ENCODE data around the gene ITGB1.
A peak's percentile ranks its signal among the peaks of the same experiment; 100 is the strongest.
"Not testable (repeated sequence)": the region's sequence is repeated elsewhere in the genome, so short reads cannot be mapped to it uniquely, and the experiment has no call there.

The ITGB1 gene

GRCh38 chr10:32941357-32941756 is 16.7 kb downstream of the ITGB1 start:
- H3K27me3 Mint-ChIP-seq = no peaks in the 10 kb centered on the region
- H3K27ac Mint-ChIP-seq = no peak overlapping the region
- no peaks in the 10 kb centered on the region for H3K9me3 Mint-ChIP-seq
- peaks cover 1% of the 10 kb centered on the region for H3K36me3 Mint-ChIP-seq (ENCODE audit: low read depth)
- no peak for DNase-seq
- ATAC-seq = no peak
- H3K4me3 Mint-ChIP-seq = no peak overlapping the region
- peaks cover 50% of the 10 kb centered on the region for H3K4me1 Mint-ChIP-seq

GRCh38 chr10:32940321-32941301 is 17.4 kb downstream of the ITGB1 start:
- Mint-ChIP-seq H3K27ac (no peak overlapping the region), H3K4me3 (no peak overlapping the region), H3K27me3 (no peaks in the 10 kb centered on the region), H3K9me3 (no peaks in the 10 kb centered on the region), H3K4me1 (peaks cover 50% of the 10 kb centered on the region), H3K36me3 (ENCODE audit: low read depth) (peaks cover 3% of the 10 kb centered on the region)
- ATAC-seq (no peak), DNase-seq (no peak)

GRCh38 chr10:32939296-32940111 is 18.5 kb downstream of the ITGB1 start:
- DNase-seq (no peak), ATAC-seq (peak; percentile 30)
- H3K4me3 Mint-ChIP-seq = no peak overlapping the region
- H3K9me3 Mint-ChIP-seq = no peaks in the 10 kb centered on the region
- no peaks in the 10 kb centered on the region for H3K27me3 Mint-ChIP-seq
- H3K36me3 Mint-ChIP-seq (ENCODE audit: low read depth) = peaks cover 12% of the 10 kb centered on the region
- no peak overlapping the region for H3K27ac Mint-ChIP-seq
- H3K4me1 Mint-ChIP-seq = peaks cover 45% of the 10 kb centered on the region

GRCh38 chr10:32938554-32939061 is 19.4 kb downstream of the ITGB1 start:
- Mint-ChIP-seq H3K9me3 (no peaks in the 10 kb centered on the region), H3K4me3 (no peak overlapping the region), H3K27me3 (no peaks in the 10 kb centered on the region), H3K27ac (peak overlapping the region; percentile 55), H3K4me1 (peaks cover 40% of the 10 kb centered on the region), H3K36me3 (ENCODE audit: low read depth) (peaks cover 12% of the 10 kb centered on the region)
- DNase-seq (no peak), ATAC-seq (no peak)

- H3K27me3 Mint-ChIP-seq = no peaks in the 10 kb centered on the region
- DNase-seq (no peak), ATAC-seq (no peak)
- peaks cover 36% of the 10 kb centered on the region for H3K4me1 Mint-ChIP-seq
- H3K4me3 Mint-ChIP-seq = no peak overlapping the region
- H3K36me3 Mint-ChIP-seq (ENCODE audit: low read depth) = peaks cover 14% of the 10 kb centered on the region
- peak overlapping the region; percentile 55 for H3K27ac Mint-ChIP-seq
- no peaks in the 10 kb centered on the region for H3K9me3 Mint-ChIP-seq
Observed at GRCh38 chr10:32937911-32938424, 20.1 kb downstream of the ITGB1 start.

- H3K36me3 Mint-ChIP-seq (ENCODE audit: low read depth) = peaks cover 38% of the 10 kb centered on the region
- no peak for DNase-seq
- peaks cover 16% of the 10 kb centered on the region for H3K4me1 Mint-ChIP-seq
- ATAC-seq = no peak
- no peaks in the 10 kb centered on the region for H3K9me3 Mint-ChIP-seq
- no peaks in the 10 kb centered on the region for H3K27me3 Mint-ChIP-seq
- H3K4me3 Mint-ChIP-seq = no peak overlapping the region
- no peak overlapping the region for H3K27ac Mint-ChIP-seq
Observed at GRCh38 chr10:32932225-32932729, 25.8 kb downstream of the ITGB1 start.

GRCh38 chr10:32931593-32931992 is 26.4 kb downstream of the ITGB1 start:
- Mint-ChIP-seq H3K27ac (no peak overlapping the region), H3K4me3 (no peak overlapping the region), H3K36me3 (ENCODE audit: low read depth) (peaks cover 45% of the 10 kb centered on the region)

GRCh38 chr10:32930036-32930435 is 28.0 kb downstream of the ITGB1 start:
- Mint-ChIP-seq H3K4me1 (peaks cover 19% of the 10 kb centered on the region), H3K27me3 (no peaks in the 10 kb centered on the region), H3K27ac (no peak overlapping the region), H3K4me3 (no peak overlapping the region), H3K36me3 (ENCODE audit: low read depth) (peaks cover 50% of the 10 kb centered on the region), H3K9me3 (no peaks in the 10 kb centered on the region)
- ATAC-seq = no peak
- DNase-seq = no peak

More at GRCh38 chr10:32931593-32931992, 26.4 kb downstream of the ITGB1 start:
- ATAC-seq (no peak), DNase-seq (no peak)
- H3K4me1 Mint-ChIP-seq = peaks cover 16% of the 10 kb centered on the region
- H3K9me3 Mint-ChIP-seq = no peaks in the 10 kb centered on the region
- H3K27me3 Mint-ChIP-seq = no peaks in the 10 kb centered on the region

- H3K4me3 Mint-ChIP-seq = no peak overlapping the region
- no peak for DNase-seq
- H3K27ac Mint-ChIP-seq = no peak overlapping the region
- H3K27me3 Mint-ChIP-seq = no peaks in the 10 kb centered on the region
- peaks cover 46% of the 10 kb centered on the region for H3K36me3 Mint-ChIP-seq (ENCODE audit: low read depth)
- H3K4me1 Mint-ChIP-seq = peaks cover 19% of the 10 kb centered on the region
- ATAC-seq = no peak
- H3K9me3 Mint-ChIP-seq = no peaks in the 10 kb centered on the region
Observed at GRCh38 chr10:32929634-32930033, 28.4 kb downstream of the ITGB1 start.

GRCh38 chr10:32927750-32928149 is 30.3 kb downstream of the ITGB1 start:
- no peak overlapping the region for H3K27ac Mint-ChIP-seq
- H3K9me3 Mint-ChIP-seq = no peaks in the 10 kb centered on the region
- peaks cover 31% of the 10 kb centered on the region for H3K4me1 Mint-ChIP-seq
- DNase-seq = no peak
- H3K36me3 Mint-ChIP-seq (ENCODE audit: low read depth) = peaks cover 46% of the 10 kb centered on the region
- no peaks in the 10 kb centered on the region for H3K27me3 Mint-ChIP-seq
- ATAC-seq = no peak
- H3K4me3 Mint-ChIP-seq = no peak overlapping the region

- no peaks in the 10 kb centered on the region for H3K27me3 Mint-ChIP-seq
- no peak overlapping the region for H3K4me3 Mint-ChIP-seq
- peaks cover 58% of the 10 kb centered on the region for H3K36me3 Mint-ChIP-seq (ENCODE audit: low read depth)
- ATAC-seq (no peak), DNase-seq (no peak)
- H3K9me3 Mint-ChIP-seq = no peaks in the 10 kb centered on the region
- peak overlapping the region; percentile 7 for H3K27ac Mint-ChIP-seq
- peaks cover 34% of the 10 kb centered on the region for H3K4me1 Mint-ChIP-seq
Observed at GRCh38 chr10:32923849-32924248, 34.2 kb downstream of the ITGB1 start.

- Mint-ChIP-seq H3K27me3 (no peaks in the 10 kb centered on the region), H3K4me3 (no peak overlapping the region), H3K4me1 (peaks cover 30% of the 10 kb centered on the region), H3K36me3 (ENCODE audit: low read depth) (peaks cover 59% of the 10 kb centered on the region), H3K9me3 (peaks cover 4% of the 10 kb centered on the region), H3K27ac (no peak overlapping the region)
- no peak for DNase-seq
- no peak for ATAC-seq
Observed at GRCh38 chr10:32923134-32923533, 34.9 kb downstream of the ITGB1 start.

- H3K36me3 Mint-ChIP-seq (ENCODE audit: low read depth) = peaks cover 60% of the 10 kb centered on the region
- ATAC-seq = no peak
Observed at GRCh38 chr10:32922170-32922569, 35.9 kb downstream of the ITGB1 start.

GRCh38 chr10:32917817-32918216 is 40.2 kb downstream of the ITGB1 start:
- H3K9me3 Mint-ChIP-seq, DNase-seq, H3K27me3 Mint-ChIP-seq, H3K27ac Mint-ChIP-seq, H3K4me3 Mint-ChIP-seq, ATAC-seq: not testable (repeated sequence)
- peaks cover 14% of the 10 kb centered on the region for H3K4me1 Mint-ChIP-seq
- peaks cover 68% of the 10 kb centered on the region for H3K36me3 Mint-ChIP-seq (ENCODE audit: low read depth)

More at GRCh38 chr10:32922170-32922569, 35.9 kb downstream of the ITGB1 start:
- Mint-ChIP-seq H3K4me1 (peaks cover 28% of the 10 kb centered on the region), H3K4me3 (no peak overlapping the region), H3K27ac (no peak overlapping the region), H3K27me3 (no peaks in the 10 kb centered on the region), H3K9me3 (peaks cover 4% of the 10 kb centered on the region)
- DNase-seq = no peak

All from activated naive CD8-positive, alpha-beta T cell treated with anti-CD3 and anti-CD28 coated beads, Interleukin-2, amount 50 U/mL, for 24 hours (primary cell).